Effector CD8-positive, alpha-beta T cell (primary cell): ENCODE data around the gene ACAP1.
A peak's percentile ranks its signal among the peaks of the same experiment; 100 is the strongest.
"Not testable (repeated sequence)": the region's sequence is repeated elsewhere in the genome, so short reads cannot be mapped to it uniquely, and the experiment has no call there.

Experiments used
- DNase-seq: peaks from one replicate; lab custom pipeline; 2025; lab: John Stamatoyannopoulos, UW

Gene ACAP1

GRCh38 chr17:7329374-7329996 is 6.8 kb upstream of the ACAP1 start:
- peak; percentile 95 for DNase-seq

- DNase-seq = peak; percentile 73
Measured at GRCh38 chr17:7329997-7330637, 6.2 kb upstream of the ACAP1 start.

- DNase-seq = no peak
Measured at GRCh38 chr17:7330638-7331015, 5.7 kb upstream of the ACAP1 start.

GRCh38 chr17:7332111-7332510 is 4.2 kb upstream of the ACAP1 start:
- no peak for DNase-seq

GRCh38 chr17:7332600-7333069 is 3.7 kb upstream of the ACAP1 start:
- DNase-seq = peak; percentile 24

GRCh38 chr17:7334938-7335538 is 1.3 kb upstream of the ACAP1 start:
- no peak for DNase-seq

- not testable (repeated sequence) for DNase-seq
Measured at GRCh38 chr17:7335765-7336164, 564 bp upstream of the ACAP1 start.

GRCh38 chr17:7337600-7337999 is 1.3 kb downstream of the ACAP1 start:
- DNase-seq = not testable (repeated sequence)

- no peak for DNase-seq
Measured at GRCh38 chr17:7340179-7340578, 3.9 kb downstream of the ACAP1 start.

GRCh38 chr17:7341842-7342241 is 5.5 kb downstream of the ACAP1 start:
- DNase-seq = no peak

GRCh38 chr17:7343250-7343649 is 6.9 kb downstream of the ACAP1 start:
- DNase-seq = no peak

- DNase-seq = no peak
Measured at GRCh38 chr17:7346761-7347614, 10.7 kb downstream of the ACAP1 start.

- no peak for DNase-seq
Measured at GRCh38 chr17:7347630-7348477, 11.5 kb downstream of the ACAP1 start.

GRCh38 chr17:7348478-7349242 is 12.3 kb downstream of the ACAP1 start:
- no peak for DNase-seq

- peak; percentile 54 for DNase-seq
Measured at GRCh38 chr17:7351665-7352502, 15.6 kb downstream of the ACAP1 start, which contains the start of gene KCTD11. KCTD11 (plus strand) TSS chr17:7352162.

- no peak for DNase-seq
Measured at GRCh38 chr17:7352503-7352889, 16.2 kb downstream of the ACAP1 start.

- no peak for DNase-seq
Measured at GRCh38 chr17:7352910-7353635, 16.7 kb downstream of the ACAP1 start.

- no peak for DNase-seq
Measured at GRCh38 chr17:7354262-7354843, 18.0 kb downstream of the ACAP1 start.

GRCh38 chr17:7355053-7355452 is 18.7 kb downstream of the ACAP1 start, which contains the start of gene TMEM95:
TMEM95 (plus strand) TSS chr17:7355156; CDS start chr17:7355205, 49 bp downstream.
- no peak for DNase-seq
